Measurements from ENCODE around the gene RAB38. TPM values are rescaled to one million over a fixed set of nuclear protein-coding genes. Genes with fewer than 3 reads are reported as not detected.

Gene RAB38
- total RNA-seq, 1 experiment from 2014 or later: 18.7 TPM

GRCh38 chr11:88193278-88193677, 18.0 kb upstream of the RAB38 start:
- H3K9ac ChIP-seq (ENCODE audit: extremely low read depth, insufficient read length, low read length): no peak overlapping the region
- H2AFZ ChIP-seq (ENCODE audit: low read length): no peak overlapping the region
- H3K79me2 ChIP-seq (ENCODE audit: insufficient read depth, low read length): no peaks in the 10 kb centered on the region
- no peak overlapping the region for H4K8ac ChIP-seq (replicated peaks; ENCODE audit: insufficient read length, low read depth, low read length)
- no peak overlapping the region for H2BK15ac ChIP-seq (ENCODE audit: low read depth, low read length)
- TF ChIP-seq CTCF (conservative IDR thresholded peaks at IDR 0.05): no peak
- no peak overlapping the region for H3K4me3 Mint-ChIP-seq
- H3K23me2 ChIP-seq (ENCODE audit: insufficient read length, low read depth, low read length, poor library complexity, severe bottlenecking): no peaks in the 10 kb centered on the region
- H4K91ac ChIP-seq (ENCODE audit: insufficient read length, low read depth, low read length): no peak overlapping the region
- H3K9me3 Mint-ChIP-seq: peaks cover 16 to 22% of the 10 kb centered on the region in 2 experiments; a peak in 4 of 5 replicates
- no peak overlapping the region for H2BK20ac ChIP-seq (ENCODE audit: low read depth, low read length, poor library complexity, severe bottlenecking)
- H3K79me1 ChIP-seq (ENCODE audit: insufficient read depth, low read depth, low read length, poor library complexity, severe bottlenecking): no peaks in the 10 kb centered on the region
- H3K14ac ChIP-seq (ENCODE audit: insufficient read depth, low read length): no peak overlapping the region
- no peak for DNase-seq
- H3K18ac ChIP-seq (ENCODE audit: insufficient read length, low read depth, low read length): no peak overlapping the region
- H3K36me3 Mint-ChIP-seq (ENCODE audit: insufficient read depth in 1 of 3, low read depth in 3 of 3): peaks cover 7 to 29% (median 11%) of the 10 kb centered on the region in 3 experiments
- H3K23ac ChIP-seq (ENCODE audit: insufficient read length, low read depth, low read length): no peak overlapping the region
- H3K27me3 ChIP-seq (ENCODE audit: insufficient read depth, low read length): no peaks in the 10 kb centered on the region
- H3K4me2 ChIP-seq (ENCODE audit: insufficient read depth, insufficient read length, low read length): no peak overlapping the region
- H2BK12ac ChIP-seq (ENCODE audit: insufficient read length, low read depth, low read length): no peak overlapping the region
- H3K9me3 ChIP-seq (ENCODE audit: control insufficient read depth, low read depth, low read length): no peaks in the 10 kb centered on the region
- H4K20me1 ChIP-seq (ENCODE audit: control insufficient read depth, insufficient read depth, insufficient read length): no peaks in the 10 kb centered on the region
- no peak overlapping the region for H2BK120ac ChIP-seq (ENCODE audit: low read depth, low read length, poor library complexity, severe bottlenecking)
- H3T11ph ChIP-seq (ENCODE audit: low read length): no peak overlapping the region
- H3K4ac ChIP-seq (ENCODE audit: low read depth, low read length): no peak overlapping the region
- H3K27ac Mint-ChIP-seq: no peak overlapping the region
- no peak overlapping the region for H2AK5ac ChIP-seq (ENCODE audit: insufficient read length, low read length)
- H3K4me1 ChIP-seq (ENCODE audit: insufficient read depth, low read length): no peaks in the 10 kb centered on the region
- H2BK5ac ChIP-seq (ENCODE audit: insufficient read length, low read length): no peak overlapping the region
- H3K27ac ChIP-seq (ENCODE audit: insufficient read length, low read depth, low read length): no peak overlapping the region
- peaks cover 0 to 4% of the 10 kb centered on the region in 2 experiments; a peak in 1 of 4 replicates for H3K4me1 Mint-ChIP-seq
- no peak overlapping the region for H3K56ac ChIP-seq (ENCODE audit: insufficient read length, low read depth, low read length)
- H4K5ac ChIP-seq (ENCODE audit: insufficient read length, low read depth, low read length): no peak overlapping the region
- H3K27me3 Mint-ChIP-seq (ENCODE audit: low read depth): peaks cover 1% of the 10 kb centered on the region; the same call in 1 of the 2 replicates

Data from H9 (cell line).